C1 segment of cervical spinal cord (tissue), 14 donors: ENCODE data around the gene ZNF805.
"Not testable (repeated sequence)": the region's sequence is repeated elsewhere in the genome, so short reads cannot be mapped to it uniquely, and the experiment has no call there.

Experiments used
- DNase-seq, 14 donors: peaks; one replicate each; lab custom pipeline; 2025; lab: John Stamatoyannopoulos, UW

The ZNF805 gene

DNA sequence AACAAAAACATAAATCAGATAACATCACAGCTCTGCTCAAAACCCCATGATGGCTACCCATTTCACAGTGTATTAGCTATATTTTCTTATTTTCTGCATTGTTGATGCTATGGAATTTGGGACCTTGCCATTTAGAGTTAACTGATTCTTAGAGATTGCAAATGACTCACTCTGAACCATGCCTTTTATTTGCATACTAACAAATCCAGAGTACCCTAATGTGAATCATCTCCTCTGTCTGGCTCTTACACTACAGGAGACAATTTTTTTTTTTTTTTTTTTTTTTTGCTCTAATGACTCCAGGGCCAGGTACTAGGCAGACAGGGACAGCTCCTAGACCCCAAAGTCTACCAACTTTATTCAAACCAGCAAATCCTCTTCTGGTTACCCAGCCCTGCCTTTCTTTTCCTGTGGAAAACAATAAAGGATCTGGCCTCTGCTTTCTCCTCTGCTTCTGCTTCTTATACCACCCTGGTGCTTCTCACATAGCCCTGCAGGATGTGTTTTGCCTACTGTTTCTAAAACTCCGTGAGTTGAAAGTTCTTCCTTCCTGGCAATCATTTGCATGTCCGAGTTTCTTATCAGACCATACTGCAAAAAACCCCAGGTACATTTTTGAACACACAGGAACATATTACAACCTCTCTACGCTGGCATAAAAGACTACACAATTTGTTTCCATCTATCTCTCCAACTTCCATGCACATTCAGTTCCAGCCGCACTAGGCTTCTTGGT, 29.3 kb downstream of the ZNF805 start:
- DNase-seq: no peak

DNA sequence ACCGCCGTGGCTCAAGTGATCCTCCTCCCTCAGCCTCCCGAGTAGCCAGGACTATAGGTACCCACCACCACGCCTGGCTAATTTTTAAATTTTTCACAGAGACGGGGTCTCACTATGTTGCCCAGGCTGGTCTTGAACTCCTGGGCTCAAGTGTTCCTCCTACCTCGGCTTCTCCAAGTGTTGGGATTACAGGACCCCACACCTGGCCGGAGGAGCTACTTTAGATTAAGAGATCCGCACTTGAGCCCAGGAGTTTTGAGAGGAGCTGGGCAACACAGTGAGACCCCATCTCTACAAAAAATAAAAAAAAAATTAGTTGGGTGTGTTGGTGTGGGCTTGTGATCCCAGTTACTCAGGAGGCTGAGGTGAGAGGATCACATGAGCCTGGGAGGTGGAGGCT, 30.8 kb downstream of the ZNF805 start:
- no peak for DNase-seq

DNA sequence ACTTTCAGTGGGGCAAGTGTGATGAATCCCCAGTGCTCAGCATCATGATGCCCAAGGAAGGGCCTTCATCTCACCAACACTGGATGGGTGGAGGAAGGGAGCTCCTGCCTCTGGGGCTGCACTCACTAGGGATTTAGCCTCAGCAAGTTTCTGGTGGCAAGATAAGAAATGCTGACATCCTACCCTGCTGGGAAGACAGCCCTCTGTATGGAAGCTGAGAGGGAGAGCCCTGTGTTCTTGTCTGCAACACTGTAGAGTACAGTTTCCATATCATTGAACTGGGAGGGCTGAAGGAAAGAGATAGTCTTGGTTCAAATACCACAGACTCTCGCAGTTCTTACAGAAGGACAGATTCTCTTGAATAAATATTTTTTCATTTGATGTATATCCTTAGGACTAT, 32.6 kb downstream of the ZNF805 start:
- no peak for DNase-seq

DNA sequence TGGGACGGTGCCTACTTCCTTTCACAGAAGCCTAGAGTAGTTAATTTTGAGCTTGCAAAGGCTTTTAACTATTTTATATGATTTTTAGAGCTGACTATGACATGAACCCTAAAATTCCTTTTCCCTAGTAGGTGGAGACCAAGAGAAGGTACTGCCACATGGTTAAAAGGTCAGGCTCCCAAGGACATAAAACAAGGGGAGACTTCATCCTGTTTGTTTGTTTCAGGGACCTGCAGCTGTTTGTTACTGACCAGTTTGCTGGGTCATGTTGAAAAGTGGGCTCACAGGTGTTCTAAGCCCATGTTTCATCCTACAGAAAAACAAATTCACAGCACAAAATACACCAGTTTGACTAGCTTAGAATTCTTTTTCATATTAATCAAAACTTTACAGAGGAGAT, 36.0 kb downstream of the ZNF805 start:
- no peak for DNase-seq

DNA sequence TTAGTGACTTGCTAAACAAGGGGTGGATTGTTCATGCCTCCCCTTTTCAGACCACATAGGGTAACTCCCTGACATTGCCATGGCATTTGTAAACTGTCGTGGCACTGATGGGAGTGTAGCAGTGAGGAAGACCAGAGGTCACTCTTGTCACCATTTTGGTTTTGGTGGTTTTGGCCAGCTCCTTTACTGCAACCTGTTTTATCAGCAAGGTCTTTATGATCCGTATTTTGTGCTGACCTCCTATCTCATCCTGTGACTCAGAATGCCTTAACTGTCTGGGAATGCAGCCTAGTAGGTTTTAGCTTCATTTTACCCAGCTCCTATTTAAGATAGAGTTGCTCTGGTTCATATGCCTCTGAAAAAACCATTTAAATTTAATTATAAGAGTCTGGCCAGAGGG, 38.0 kb downstream of the ZNF805 start:
- DNase-seq: not testable (repeated sequence)

DNA sequence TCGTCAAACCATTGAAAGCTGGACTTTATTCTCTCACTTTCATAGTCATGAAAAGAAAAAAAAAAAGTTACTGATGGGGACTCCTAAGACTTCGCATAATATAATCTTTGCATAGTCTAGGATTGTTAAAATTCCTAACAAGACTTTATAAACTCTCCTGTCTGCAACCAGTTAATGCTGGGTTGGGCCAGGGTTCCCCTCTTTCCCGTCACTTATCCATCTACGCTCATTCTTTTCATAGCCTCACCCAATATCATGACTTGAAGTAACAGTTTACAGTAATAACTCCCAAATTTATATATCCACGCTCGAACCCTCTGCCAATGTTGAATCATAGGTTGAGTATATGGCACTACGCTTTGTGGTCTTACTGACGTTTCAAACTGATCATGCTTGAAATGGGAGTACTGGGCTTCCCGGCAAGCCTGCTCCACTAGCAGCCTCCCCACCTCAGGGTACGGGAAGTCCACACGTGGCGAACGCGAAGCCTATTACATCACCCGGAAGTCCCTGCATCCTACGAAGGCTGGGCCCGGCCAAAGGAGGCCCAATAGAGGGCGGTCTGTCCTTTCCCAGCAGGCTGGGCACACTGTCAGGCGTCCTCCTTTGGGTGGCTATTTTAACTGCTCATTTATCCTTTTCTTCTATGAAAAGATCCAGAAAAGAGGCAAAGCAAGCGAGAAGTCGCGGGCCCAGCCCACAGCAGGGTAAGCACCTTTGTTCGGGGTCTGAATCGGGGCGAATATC, 39.2 kb downstream of the ZNF805 start:
- peak; percentile 62 to 95 (median 83) for DNase-seq

DNA sequence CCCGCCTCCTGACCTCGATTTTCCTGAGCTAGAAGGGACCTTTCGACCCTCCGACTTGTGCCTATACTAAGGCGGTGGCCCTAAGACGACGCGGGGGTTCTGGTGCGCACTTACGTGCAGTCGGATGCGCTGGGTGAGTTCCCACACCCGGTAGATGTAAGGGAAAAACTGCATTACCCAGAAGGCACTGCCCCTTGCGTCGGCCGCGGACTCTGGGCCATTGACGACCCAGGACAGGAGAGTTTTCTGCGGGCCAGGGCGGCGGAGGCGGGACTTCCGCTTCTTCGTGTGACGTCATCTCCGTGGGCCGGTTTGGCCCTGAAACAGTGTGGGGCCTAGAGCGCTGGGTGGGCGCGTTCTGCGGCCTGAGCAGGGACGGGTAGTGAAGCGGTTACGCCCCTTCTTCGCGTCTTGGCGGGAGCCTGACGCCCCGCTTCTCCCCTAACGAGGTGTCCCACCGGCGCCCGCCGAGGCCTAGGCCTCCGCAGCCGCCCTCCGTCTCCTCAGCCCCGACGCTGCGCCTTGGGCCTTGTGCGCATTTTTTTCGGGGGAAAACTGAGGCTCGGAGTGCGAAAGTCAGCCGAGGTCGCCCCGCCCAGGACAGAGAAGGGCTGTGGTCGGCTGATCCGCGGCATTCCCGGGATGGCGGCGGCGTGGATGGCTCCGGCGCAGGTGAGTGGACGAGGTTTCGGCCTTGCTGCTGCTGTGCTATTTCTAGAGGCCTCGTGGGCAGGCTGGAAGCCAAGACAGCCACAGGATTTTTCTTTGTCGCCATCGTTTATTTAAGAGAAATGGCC, 39.9 kb downstream of the ZNF805 start, which contains the start of gene ZNF460:
Gene ZNF460, plus strand, starts transcription at position 321 of the 797 bp plus-strand sequence. Its CDS starts 322 bp downstream, at position 643.
- DNase-seq: peak; percentile 68 to 95 (median 90)

DNA sequence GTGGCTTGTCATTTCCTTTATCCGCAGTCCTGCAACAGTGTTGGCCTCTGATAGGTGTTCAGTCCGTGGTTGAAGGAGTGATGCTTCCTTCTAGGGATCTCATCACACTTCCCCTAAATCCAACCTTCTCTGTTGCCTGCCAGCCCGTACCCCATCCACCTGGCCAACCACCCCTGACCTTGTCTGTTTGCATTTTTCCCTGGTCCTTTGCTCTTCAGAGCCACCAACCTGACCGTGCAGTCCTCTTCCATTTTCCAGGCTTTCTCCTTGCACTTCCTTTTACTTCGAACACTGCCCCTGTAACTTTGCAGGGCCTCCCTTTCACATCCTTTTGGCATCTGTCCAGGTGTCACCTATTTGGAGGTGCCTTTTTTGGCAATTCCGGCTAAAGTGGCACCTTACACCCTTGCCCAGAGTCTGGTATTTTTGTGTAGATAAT, 40.5 kb downstream of the ZNF805 start:
- peak in 2 of 14 donors; percentile 18 to 19 for DNase-seq

DNA sequence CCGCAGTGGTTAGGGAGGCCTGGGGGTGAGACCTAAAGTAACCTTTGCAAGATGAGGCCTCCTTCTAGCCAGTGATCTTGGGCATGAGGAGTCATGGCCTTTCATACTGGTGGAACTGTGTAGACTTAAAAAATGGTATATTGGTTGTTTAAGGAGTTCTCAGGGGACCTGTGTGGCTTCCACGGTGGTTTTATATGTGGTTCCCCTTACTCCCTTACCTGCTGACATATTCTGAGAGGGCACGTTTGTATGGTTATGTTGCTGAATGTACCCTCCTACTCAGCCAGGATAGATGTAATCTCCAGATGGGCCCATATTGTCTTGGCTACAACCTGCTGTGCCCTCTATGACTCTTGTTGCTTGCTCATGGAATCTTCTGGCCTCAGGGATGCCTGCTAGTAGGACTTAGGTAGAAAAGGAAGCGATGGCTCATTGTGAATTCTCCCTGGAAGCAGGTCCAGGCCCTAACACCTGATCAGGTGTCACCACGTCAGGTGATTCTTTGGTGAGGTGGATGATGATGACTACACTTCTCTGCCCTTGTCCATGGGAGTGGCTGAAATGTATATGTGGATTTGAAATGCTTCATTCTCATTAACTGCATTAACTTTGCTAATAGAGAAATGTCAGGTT, 41.7 kb downstream of the ZNF805 start:
- no peak for DNase-seq

DNA sequence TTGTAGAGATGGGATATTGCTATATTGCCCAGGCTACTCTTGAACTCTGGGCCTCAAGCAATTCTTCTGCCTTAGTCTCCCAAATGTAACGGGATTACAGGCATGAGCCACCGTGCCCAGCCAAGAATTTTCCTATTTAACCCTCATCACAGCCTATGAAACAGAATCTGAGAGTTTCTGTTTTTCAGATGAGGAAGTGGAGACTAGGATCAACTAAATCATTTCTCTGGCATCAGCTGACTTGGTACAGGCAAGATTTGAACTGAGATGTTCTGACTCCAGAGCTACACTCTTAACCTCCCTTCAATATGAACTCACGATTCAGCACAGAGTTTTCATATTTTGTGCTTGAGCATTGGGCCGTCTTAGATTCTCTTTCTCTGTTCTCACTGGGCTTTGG, 47.9 kb downstream of the ZNF805 start:
- no peak for DNase-seq

DNA sequence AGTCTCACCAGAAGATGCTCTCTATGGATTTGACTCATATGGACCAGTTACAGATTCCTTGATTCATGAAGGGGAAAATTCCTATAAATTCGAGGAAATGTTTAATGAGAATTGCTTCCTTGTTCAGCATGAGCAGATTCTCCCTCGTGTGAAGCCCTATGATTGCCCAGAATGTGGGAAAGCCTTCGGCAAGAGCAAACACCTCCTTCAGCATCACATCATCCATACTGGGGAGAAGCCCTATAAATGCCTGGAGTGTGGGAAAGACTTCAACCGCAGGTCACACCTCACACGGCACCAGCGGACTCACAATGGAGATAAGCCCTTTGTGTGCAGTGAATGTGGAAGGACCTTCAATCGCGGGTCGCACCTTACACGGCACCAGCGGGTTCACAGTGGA, 50.5 kb downstream of the ZNF805 start:
- no peak for DNase-seq

DNA sequence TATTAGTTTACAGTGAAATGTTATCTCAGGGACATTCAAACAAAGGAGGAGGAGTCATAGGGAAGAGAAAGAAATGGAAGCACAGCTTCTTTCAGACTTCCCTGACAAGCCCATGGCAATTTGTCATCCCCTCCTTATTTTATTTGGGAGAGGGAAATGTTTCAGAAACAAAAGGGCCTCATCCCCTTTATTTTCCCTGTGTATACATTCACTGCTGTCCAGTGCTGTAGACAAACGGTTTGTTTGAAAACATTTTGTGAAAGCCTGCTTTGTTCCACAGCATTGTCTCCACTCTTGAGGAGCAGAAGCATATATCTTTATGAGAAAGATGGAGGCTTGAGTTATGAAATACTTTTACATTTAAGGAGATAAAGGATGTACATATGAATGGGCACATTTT, 52.1 kb downstream of the ZNF805 start:
- no peak for DNase-seq

DNA sequence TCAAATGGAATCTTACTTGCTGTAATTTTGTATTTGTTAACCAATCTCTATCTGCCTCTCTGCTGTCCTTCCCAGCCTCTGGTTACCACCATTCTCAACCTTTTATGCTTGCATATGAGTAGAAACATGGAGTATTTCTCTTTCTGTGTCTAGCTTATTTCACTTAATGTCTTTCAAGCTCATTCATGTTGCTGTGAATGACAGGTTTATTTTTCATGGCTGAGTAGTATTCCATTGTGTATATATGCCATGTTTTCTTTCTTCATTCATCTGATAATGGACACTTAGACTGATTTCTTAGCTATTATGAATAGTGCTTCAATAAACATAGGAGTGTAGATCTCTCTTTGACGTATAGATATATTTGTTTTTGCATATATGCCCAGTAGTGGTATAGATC, 53.3 kb downstream of the ZNF805 start:
- no peak for DNase-seq

DNA sequence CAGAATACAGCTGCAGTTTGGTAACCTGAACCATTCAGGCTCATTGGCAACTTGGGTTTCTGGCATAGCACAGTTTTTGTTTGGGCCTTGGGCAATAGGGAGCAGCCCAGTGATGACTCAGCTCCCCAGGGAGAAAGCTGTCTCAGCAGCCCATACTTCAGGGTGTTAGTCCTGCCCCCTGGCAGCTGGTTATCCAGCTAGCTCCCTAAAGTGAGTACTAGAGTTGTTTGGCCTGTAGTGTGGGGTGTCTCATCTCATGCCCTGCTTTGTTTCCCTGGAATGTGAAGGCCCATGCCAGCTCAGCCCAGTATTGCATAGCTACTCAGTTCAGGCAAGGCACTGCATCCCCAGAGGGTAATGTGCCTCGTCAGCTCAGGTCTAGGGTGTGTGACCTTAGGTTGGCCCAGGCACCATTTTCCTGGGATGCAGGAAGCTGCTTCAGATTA, 61.6 kb downstream of the ZNF805 start:
- DNase-seq: peak in 2 of 14 donors; percentile 23 to 58

DNA sequence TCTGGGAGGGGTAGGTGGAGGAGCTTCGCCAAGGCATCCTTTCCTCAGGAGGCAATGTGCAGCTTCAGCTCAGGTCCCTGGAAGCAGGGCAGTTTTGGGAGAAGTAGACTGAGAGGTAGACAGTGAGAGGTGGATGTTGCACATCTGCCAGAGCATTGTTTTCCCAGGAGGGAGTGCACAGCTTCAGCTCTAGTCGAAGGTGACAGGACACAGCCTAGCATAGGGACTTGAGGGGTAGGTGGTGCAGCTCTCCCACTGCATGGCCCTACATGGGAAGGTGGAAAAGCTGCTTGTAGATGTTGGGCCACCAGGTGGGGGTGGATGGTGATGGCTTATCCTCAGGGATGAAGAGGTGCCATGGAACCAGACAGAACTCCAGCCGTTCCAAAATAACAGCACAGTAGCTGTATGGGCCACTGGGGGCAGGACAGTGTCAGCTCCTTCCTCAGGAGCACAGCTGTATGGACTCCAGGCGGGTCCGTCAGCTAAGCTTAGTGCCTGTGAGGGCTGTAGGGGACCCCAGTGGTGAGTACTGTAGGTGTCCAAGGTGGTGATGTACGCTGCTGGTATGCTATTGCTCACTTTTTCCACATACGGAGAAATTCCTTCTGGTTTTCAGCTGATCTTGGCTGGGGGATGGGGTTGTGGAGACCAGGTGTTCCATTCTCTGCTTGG, 62.4 kb downstream of the ZNF805 start:
- DNase-seq: no peak
